CD4-positive, alpha-beta T cell treated with Interferon alpha-2 for 1 hour (primary cell): ENCODE data around the gene CMTM2.

Experiments
- DNase-seq, 2 donors: peaks; one replicate each; pipeline ENCODE4 v3.0.0-alpha.2; 2020 to 2022

Gene CMTM2

GRCh38 chr16:66578651-66579531 lies at the start of gene CMTM2:
Gene CMTM2 (plus strand): TSS chr16:66579463. CDS start chr16:66579608, 145 bp downstream.
- no peak for DNase-seq

GRCh38 chr16:66529475-66529874 lies 49.8 kb upstream of the CMTM2 start:
- no peak for DNase-seq

- DNase-seq = no peak
Measured at GRCh38 chr16:66534376-66534799, 44.9 kb upstream of the CMTM2 start.

GRCh38 chr16:66536525-66536924 lies 42.7 kb upstream of the CMTM2 start:
- DNase-seq = no peak

- no peak for DNase-seq
Measured at GRCh38 chr16:66537236-66537635, 42.0 kb upstream of the CMTM2 start.

GRCh38 chr16:66538910-66539309 lies 40.4 kb upstream of the CMTM2 start:
- DNase-seq = no peak

- DNase-seq = no peak
Measured at GRCh38 chr16:66539623-66540469, 39.4 kb upstream of the CMTM2 start.

GRCh38 chr16:66541388-66542355 lies 37.6 kb upstream of the CMTM2 start:
- no peak for DNase-seq

- DNase-seq = no peak
Measured at GRCh38 chr16:66542396-66542795, 36.9 kb upstream of the CMTM2 start.

- DNase-seq = no peak
Measured at GRCh38 chr16:66543541-66543940, 35.7 kb upstream of the CMTM2 start.

- DNase-seq = no peak
Measured at GRCh38 chr16:66544016-66544757, 35.1 kb upstream of the CMTM2 start.

- no peak for DNase-seq
Measured at GRCh38 chr16:66547101-66547989, 31.9 kb upstream of the CMTM2 start.

GRCh38 chr16:66548068-66548467 lies 31.2 kb upstream of the CMTM2 start:
- DNase-seq = no peak

- no peak for DNase-seq
Measured at GRCh38 chr16:66548868-66549267, 30.4 kb upstream of the CMTM2 start.

- DNase-seq = peak; percentile 26 to 54
Measured at GRCh38 chr16:66549284-66550131, 29.8 kb upstream of the CMTM2 start, which contains the start of gene TK2. Gene TK2 (minus strand): TSS chr16:66550122. CDS start chr16:66550061, 61 bp downstream.

GRCh38 chr16:66551348-66551759 lies 27.9 kb upstream of the CMTM2 start:
- peak; percentile 62 to 71 for DNase-seq

- DNase-seq = no peak
Measured at GRCh38 chr16:66551788-66552285, 27.4 kb upstream of the CMTM2 start.

- peak; percentile 93 to 95 for DNase-seq
Measured at GRCh38 chr16:66552286-66553177, 26.7 kb upstream of the CMTM2 start, which contains the start of gene CKLF. Gene CKLF (plus strand): TSS chr16:66552576. CDS start chr16:66552716, 140 bp downstream.
